HG03442 (cell line): ENCODE results near the gene PDSS1.
"Not testable (repeated sequence)": the region's sequence is repeated elsewhere in the genome, so short reads cannot be mapped to it uniquely, and the experiment has no call there.

Experiments used
- ATAC-seq: cut with Tn5 transposase; IDR thresholded peaks from one replicate; pipeline ENCODE4 v1.9.1; 2021; ENCODE audit warnings: mild to moderate bottlenecking, moderate library complexity; ENCODE audit not compliant: unreplicated experiment

Gene PDSS1

GRCh38 chr10:26697163-26697921 is at the start of gene PDSS1:
PDSS1 (plus strand) TSS chr10:26697701; CDS start chr10:26697712, 11 bp downstream.
- peak; percentile 78 for ATAC-seq

GRCh38 chr10:26648245-26648636 is 49.3 kb upstream of the PDSS1 start:
- ATAC-seq: not testable (repeated sequence)

GRCh38 chr10:26650406-26650805 is 47.1 kb upstream of the PDSS1 start:
- ATAC-seq: no peak

- ATAC-seq: not testable (repeated sequence)
Measured at GRCh38 chr10:26651476-26651875, 46.0 kb upstream of the PDSS1 start.

GRCh38 chr10:26653004-26653403 is 44.5 kb upstream of the PDSS1 start:
- no peak for ATAC-seq

GRCh38 chr10:26655746-26656145 is 41.8 kb upstream of the PDSS1 start:
- ATAC-seq: no peak

- no peak for ATAC-seq
Measured at GRCh38 chr10:26662864-26663263, 34.6 kb upstream of the PDSS1 start.

GRCh38 chr10:26665080-26666048 is 32.1 kb upstream of the PDSS1 start:
- no peak for ATAC-seq

GRCh38 chr10:26675873-26676257 is 21.6 kb upstream of the PDSS1 start:
- ATAC-seq: no peak

GRCh38 chr10:26679588-26679987 is 17.9 kb upstream of the PDSS1 start:
- no peak for ATAC-seq

- ATAC-seq: no peak
Measured at GRCh38 chr10:26681076-26681475, 16.4 kb upstream of the PDSS1 start.

- not testable (repeated sequence) for ATAC-seq
Measured at GRCh38 chr10:26681971-26682370, 15.5 kb upstream of the PDSS1 start.

- ATAC-seq: no peak
Measured at GRCh38 chr10:26682931-26683330, 14.6 kb upstream of the PDSS1 start.

- ATAC-seq: peak; percentile 95
Measured at GRCh38 chr10:26684667-26685264, 12.7 kb upstream of the PDSS1 start.

- no peak for ATAC-seq
Measured at GRCh38 chr10:26685441-26685840, 12.1 kb upstream of the PDSS1 start.

- ATAC-seq: no peak
Measured at GRCh38 chr10:26689399-26689798, 8.1 kb upstream of the PDSS1 start.

GRCh38 chr10:26690731-26691475 is 6.6 kb upstream of the PDSS1 start:
- no peak for ATAC-seq

- ATAC-seq: not testable (repeated sequence)
Measured at GRCh38 chr10:26694536-26694935, 3.0 kb upstream of the PDSS1 start.

- ATAC-seq: peak; percentile 1
Measured at GRCh38 chr10:26696786-26697162, 727 bp upstream of the PDSS1 start.

- no peak for ATAC-seq
Measured at GRCh38 chr10:26697922-26698608, 564 bp downstream of the PDSS1 start.
